Astrocyte (in vitro differentiated cells and primary cell): ENCODE results near the gene GRK5.

Experiments used
- CTCF ChIP-seq: IDR thresholded peaks from 2 replicates; pipeline ENCODE4 v1.5.1; 2011; ENCODE audit warnings: low read depth, mild to moderate bottlenecking, inconsistent platforms, low read length, moderate library complexity; ENCODE audit not compliant: insufficient read depth
- EZH2 ChIP-seq: IDR thresholded peaks from 2 replicates; pipeline ENCODE4 v1.6.1; 2012; ENCODE audit warnings: mild to moderate bottlenecking, low read length, inconsistent platforms; ENCODE audit not compliant: insufficient read depth

GRCh38 chr10:119315128-119316001, 108.0 kb downstream of the GRK5 start:
- TF ChIP-seq CTCF (no peak), EZH2 (no peak)
